GM12872 (cell line): ENCODE measurements around the gene APBA2.

Source experiments
- CTCF ChIP-seq: IDR thresholded peaks from 3 replicates; pipeline ENCODE4 v1.5.1; 2011; ENCODE audit warnings: low read depth, mild to moderate bottlenecking, low read length, moderate library complexity; ENCODE audit not compliant: insufficient read depth

Gene APBA2

GRCh38 chr15:29130476-29130875 is 244.7 kb downstream of the APBA2 start:
- no peak for TF ChIP-seq CTCF

GRCh38 chr15:29130951-29131839 is 245.4 kb downstream of the APBA2 start:
- no peak for TF ChIP-seq CTCF

- no peak for TF ChIP-seq CTCF
Measured at GRCh38 chr15:29131840-29132420, 246.2 kb downstream of the APBA2 start.

GRCh38 chr15:29132735-29133181 is 247.0 kb downstream of the APBA2 start:
- no peak for TF ChIP-seq CTCF

- no peak for TF ChIP-seq CTCF
Measured at GRCh38 chr15:29133321-29133720, 247.5 kb downstream of the APBA2 start.

GRCh38 chr15:29133791-29134190 is 248.0 kb downstream of the APBA2 start:
- TF ChIP-seq CTCF, result no peak

- TF ChIP-seq CTCF, result no peak
Measured at GRCh38 chr15:29134239-29134638, 248.5 kb downstream of the APBA2 start.
